Measurements from ENCODE around the gene ANAPC10. TPM values are rescaled to one million over a fixed set of nuclear protein-coding genes. Genes with fewer than 3 reads are reported as not detected.

The ANAPC10 gene
- polyA plus RNA-seq, 1 of the 3 experiments (the other 2 are of a cell fraction), result 19.1 TPM

GRCh38 chr4:145097331-145097820 is 620 bp downstream of the ANAPC10 start:
- peak overlapping the region; percentile 73 for H2AFZ ChIP-seq (ENCODE audit: low read depth)
- no peaks in the 10 kb centered on the region for H3K27me3 ChIP-seq (ENCODE audit: insufficient read depth)
- H3K9me2 ChIP-seq, result no peaks in the 10 kb centered on the region
- 2% methylated on average over 10 of the region's 10 CpGs for WGBS (ENCODE audit: low lambda C conversion rate)
- ChIA-PET POLR2A (interaction anchor here (0.6 kb wide), 1 partner anchor 11 kb away, joined by 3 read pairs; no protein-coding TSS in a partner anchor), CTCF (interaction anchor here (0.7 to 2.1 kb wide), 6 partner anchors 10 to 84 kb away, joined by 3 to 8 read pairs (median 6); no protein-coding TSS in a partner anchor)
- peak overlapping the region; percentile 94 to 97 for H3K27ac ChIP-seq (ENCODE audit: low read depth in 2 of 2, low read length in 1 of 2)
- H3K4me2 ChIP-seq, result peak overlapping the region; percentile 89
- no peaks in the 10 kb centered on the region for H3K9me3 ChIP-seq
- peaks cover 0 to 12% of the 10 kb centered on the region in 2 experiments; a peak in 2 of 4 replicates for H3K4me1 ChIP-seq (ENCODE audit: control insufficient read depth in 1 of 2, insufficient read depth in 2 of 2, low read depth in 1 of 2, low read length in 1 of 2)
- H3K4me3 ChIP-seq (ENCODE audit: low read depth in 2 of 2, low read length in 1 of 2), result peak overlapping the region; percentile 65 to 79
- peaks cover 12% of the 10 kb centered on the region for H3F3A ChIP-seq (replicated peaks; ENCODE audit: insufficient read depth)
- peaks cover 92% of the 10 kb centered on the region for H3K79me2 ChIP-seq (ENCODE audit: insufficient read depth)
- DNase-seq, result no peak
- peaks cover 8% of the 10 kb centered on the region; the same call in 1 of the 2 replicates for H4K20me1 ChIP-seq (ENCODE audit: insufficient read depth)
- peaks cover 44 to 50% of the 10 kb centered on the region in 2 experiments for H3K36me3 ChIP-seq (replicated peaks in 1 of 2; ENCODE audit: control insufficient read depth in 1 of 2, insufficient read depth in 2 of 2, low read length in 1 of 2)
- H3K9ac ChIP-seq, result peak overlapping the region; percentile 84
- TF ChIP-seq ELF1 (IDR thresholded peaks at IDR 0.05), result no peak
- TF ChIP-seq RAD21 (IDR thresholded peaks at IDR 0.05; ENCODE audit: low read length), result peak; percentile 42

GRCh38 chr4:145093638-145094037 is 4.4 kb downstream of the ANAPC10 start:
- DNase-seq, result no peak
- H3K9me2 ChIP-seq, result no peaks in the 10 kb centered on the region
- no peak overlapping the region for H3K9ac ChIP-seq
- TF ChIP-seq NFIC (IDR thresholded peaks at IDR 0.05; ENCODE audit: borderline replicate concordance) (no peak), FOXJ3 (CRISPR knock-in tag; IDR thresholded peaks at IDR 0.05) (no peak), GABPA (IDR thresholded peaks at IDR 0.05; ENCODE audit: low read depth) (no peak), IRF3 (IDR thresholded peaks at IDR 0.05; ENCODE audit: low read depth, low read length) (no peak), TAF1 (IDR thresholded peaks at IDR 0.05; ENCODE audit: borderline replicate concordance, low read depth, low read length) (no peak), TCF12 (IDR thresholded peaks at IDR 0.05) (no peak), ELF1 (IDR thresholded peaks at IDR 0.05) (no peak), TEAD4 (IDR thresholded peaks at IDR 0.05; ENCODE audit: borderline replicate concordance, insufficient read depth) (no peak), RFX5 (IDR thresholded peaks at IDR 0.05; ENCODE audit: low read length) (no peak), SMC3 (IDR thresholded peaks at IDR 0.05; ENCODE audit: low read depth, low read length) (no peak), JUND (IDR thresholded peaks at IDR 0.05) (no peak), RAD21 (IDR thresholded peaks at IDR 0.05; ENCODE audit: low read length) (no peak), FOSL2 (IDR thresholded peaks at IDR 0.05; ENCODE audit: borderline replicate concordance, low read depth) (no peak), USF2 (IDR thresholded peaks at IDR 0.05; ENCODE audit: borderline replicate concordance, low read depth, low read length) (no peak)
- peaks cover 87% of the 10 kb centered on the region for H3K79me2 ChIP-seq (ENCODE audit: insufficient read depth)
- peaks cover 0 to 6% of the 10 kb centered on the region in 2 experiments; a peak in 1 of 4 replicates for H3K4me1 ChIP-seq (ENCODE audit: control insufficient read depth in 1 of 2, insufficient read depth in 2 of 2, low read depth in 1 of 2, low read length in 1 of 2)
- H3F3A ChIP-seq (replicated peaks; ENCODE audit: insufficient read depth), result peaks cover 12% of the 10 kb centered on the region
- WGBS (ENCODE audit: low lambda C conversion rate), result 90% methylated on average over 2 of the region's 2 CpGs
- no peaks in the 10 kb centered on the region for H3K27me3 ChIP-seq (ENCODE audit: insufficient read depth)
- POLR2A ChIA-PET, result interaction anchor here (0.7 kb wide), 1 partner anchor 14 kb away, joined by 5 read pairs; no protein-coding TSS in a partner anchor
- CTCF ChIA-PET, result no interaction called here
- H3K36me3 ChIP-seq (replicated peaks in 1 of 2; ENCODE audit: control insufficient read depth in 1 of 2, insufficient read depth in 2 of 2, low read length in 1 of 2), result peaks cover 63 to 69% of the 10 kb centered on the region in 2 experiments
- no peak overlapping the region for H3K4me2 ChIP-seq
- no peak overlapping the region for H3K4me3 ChIP-seq (ENCODE audit: low read depth in 2 of 2, low read length in 1 of 2)
- H3K27ac ChIP-seq (ENCODE audit: low read depth in 2 of 2, low read length in 1 of 2), result no peak overlapping the region
- H4K20me1 ChIP-seq (ENCODE audit: insufficient read depth), result no peaks in the 10 kb centered on the region
- no peak overlapping the region for H2AFZ ChIP-seq (ENCODE audit: low read depth)
- no peaks in the 10 kb centered on the region for H3K9me3 ChIP-seq

All from SK-N-SH (cell line).